Endothelial cell of umbilical vein (primary cell): ENCODE measurements around the gene CUL9.

Experiments used
- EZH2 ChIP-seq: IDR thresholded peaks from 2 replicates; pipeline ENCODE4 v1.6.1; 2012; ENCODE audit warnings: borderline replicate concordance, low read depth, mild to moderate bottlenecking, moderate library complexity, low read length, inconsistent platforms; ENCODE audit not compliant: severe bottlenecking
- POLR2A ChIP-seq: IDR thresholded peaks from 2 replicates; pipeline ENCODE4 v1.6.1; 2012; ENCODE audit warnings: low read depth, mild to moderate bottlenecking, control low read depth, low read length
- TF ChIP-seq, protein P1 (sequence below), 2 donors: IDR thresholded peaks; 1 replicate in 1 of 2; 2 replicates in 1 of 2; pipeline ENCODE4 v1.5.1; 2011; ENCODE audit warnings: low read length in 2 of 2, mild to moderate bottlenecking in 2 of 2, moderate library complexity in 2 of 2, control low read depth in 1 of 2, inconsistent platforms in 1 of 2, low read depth in 1 of 2; ENCODE audit not compliant: insufficient read depth in 1 of 2; ENCODE audit errors: extremely low read depth in 1 of 2

DNA sequence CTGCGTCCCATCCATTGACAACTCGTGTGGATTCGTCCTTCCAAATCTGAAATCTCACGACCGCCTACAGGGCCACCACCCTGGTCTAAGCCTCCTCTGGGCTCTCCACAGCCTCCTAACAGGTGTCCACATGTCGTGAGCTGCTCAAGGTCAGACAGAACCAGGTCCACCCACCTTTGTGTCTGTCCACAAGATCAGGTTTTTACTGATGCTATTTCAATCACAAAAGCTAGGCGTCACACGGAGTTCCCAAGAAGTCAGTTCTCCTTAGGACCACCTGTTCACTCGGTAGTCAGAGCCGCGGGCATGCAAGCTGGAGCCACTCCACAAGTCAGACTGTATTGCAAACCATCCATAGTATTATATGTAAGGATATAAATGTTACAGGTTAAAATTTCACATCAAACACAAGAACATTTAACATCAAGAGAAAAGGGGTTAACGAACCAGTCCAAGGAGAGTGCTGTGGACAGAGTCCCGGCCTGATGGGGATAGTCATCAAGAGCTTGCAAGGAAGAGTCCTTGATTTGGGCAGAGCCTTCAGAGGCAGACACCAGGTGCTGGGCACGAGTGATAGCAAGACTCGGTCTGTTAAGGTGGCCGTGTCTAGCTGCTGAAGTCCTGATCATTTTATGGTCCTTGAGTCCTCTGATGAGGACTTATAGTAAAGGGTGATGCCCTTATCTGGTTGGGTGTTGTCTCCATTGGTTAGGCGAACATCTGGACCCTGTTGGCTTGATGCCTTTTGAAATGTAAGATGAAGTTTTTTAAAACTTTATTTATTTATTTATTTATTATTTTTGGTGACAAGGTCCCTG is 48.0 kb downstream of the CUL9 start:
- TF ChIP-seq, protein P1, sequence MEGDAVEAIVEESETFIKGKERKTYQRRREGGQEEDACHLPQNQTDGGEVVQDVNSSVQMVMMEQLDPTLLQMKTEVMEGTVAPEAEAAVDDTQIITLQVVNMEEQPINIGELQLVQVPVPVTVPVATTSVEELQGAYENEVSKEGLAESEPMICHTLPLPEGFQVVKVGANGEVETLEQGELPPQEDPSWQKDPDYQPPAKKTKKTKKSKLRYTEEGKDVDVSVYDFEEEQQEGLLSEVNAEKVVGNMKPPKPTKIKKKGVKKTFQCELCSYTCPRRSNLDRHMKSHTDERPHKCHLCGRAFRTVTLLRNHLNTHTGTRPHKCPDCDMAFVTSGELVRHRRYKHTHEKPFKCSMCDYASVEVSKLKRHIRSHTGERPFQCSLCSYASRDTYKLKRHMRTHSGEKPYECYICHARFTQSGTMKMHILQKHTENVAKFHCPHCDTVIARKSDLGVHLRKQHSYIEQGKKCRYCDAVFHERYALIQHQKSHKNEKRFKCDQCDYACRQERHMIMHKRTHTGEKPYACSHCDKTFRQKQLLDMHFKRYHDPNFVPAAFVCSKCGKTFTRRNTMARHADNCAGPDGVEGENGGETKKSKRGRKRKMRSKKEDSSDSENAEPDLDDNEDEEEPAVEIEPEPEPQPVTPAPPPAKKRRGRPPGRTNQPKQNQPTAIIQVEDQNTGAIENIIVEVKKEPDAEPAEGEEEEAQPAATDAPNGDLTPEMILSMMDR (IDR thresholded peaks at IDR 0.05; ENCODE audit: extremely low read depth in 1 of 2, insufficient read depth in 1 of 2, low read depth in 1 of 2, low read length in 2 of 2): no peak
- no peak for TF ChIP-seq POLR2A
- TF ChIP-seq EZH2: no peak
